A673 (cell line): ENCODE results near the gene SCYGR4.

Experiments used
- EZH2 ChIP-seq: fragments of 200-600 bp; sonication (generic); IDR thresholded peaks from 2 replicates; pipeline ENCODE4 v1.6.1; 2017; ENCODE audit warnings: borderline replicate concordance, low read depth, mild to moderate bottlenecking, mixed read lengths, antibody characterized with exemption, low read length; ENCODE audit not compliant: poor library complexity, severe bottlenecking
- TF ChIP-seq, protein P1 (sequence below): fragments of 300-800, 200-600 bp; sonication (generic); conservative IDR thresholded peaks from 2 replicates; pipeline ENCODE4 v1.5.1; 2017; ENCODE audit warnings: low read depth, mild to moderate bottlenecking, antibody characterized with exemption, low read length, moderate library complexity, mixed read lengths

DNA sequence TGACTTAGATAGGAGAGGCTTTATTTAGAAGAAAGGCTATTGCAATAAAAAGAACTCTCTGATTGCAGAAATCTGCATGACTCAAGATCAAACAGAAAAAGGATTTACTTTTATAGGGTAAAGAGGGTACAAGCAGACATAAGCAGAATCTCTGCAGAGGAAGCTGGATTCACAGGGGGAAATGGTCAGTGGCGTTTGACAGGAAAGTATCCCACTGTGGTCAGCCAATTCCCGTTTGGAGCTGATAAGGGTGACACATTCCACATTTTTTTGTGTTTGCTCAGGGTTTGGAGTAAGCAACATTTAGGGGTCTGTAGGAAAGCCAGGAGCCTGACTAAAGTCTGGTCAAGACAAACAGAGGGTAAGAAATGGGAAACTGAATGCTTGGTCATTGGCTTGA, 25.4 kb downstream of the SCYGR4 start:
- TF ChIP-seq, protein P1, sequence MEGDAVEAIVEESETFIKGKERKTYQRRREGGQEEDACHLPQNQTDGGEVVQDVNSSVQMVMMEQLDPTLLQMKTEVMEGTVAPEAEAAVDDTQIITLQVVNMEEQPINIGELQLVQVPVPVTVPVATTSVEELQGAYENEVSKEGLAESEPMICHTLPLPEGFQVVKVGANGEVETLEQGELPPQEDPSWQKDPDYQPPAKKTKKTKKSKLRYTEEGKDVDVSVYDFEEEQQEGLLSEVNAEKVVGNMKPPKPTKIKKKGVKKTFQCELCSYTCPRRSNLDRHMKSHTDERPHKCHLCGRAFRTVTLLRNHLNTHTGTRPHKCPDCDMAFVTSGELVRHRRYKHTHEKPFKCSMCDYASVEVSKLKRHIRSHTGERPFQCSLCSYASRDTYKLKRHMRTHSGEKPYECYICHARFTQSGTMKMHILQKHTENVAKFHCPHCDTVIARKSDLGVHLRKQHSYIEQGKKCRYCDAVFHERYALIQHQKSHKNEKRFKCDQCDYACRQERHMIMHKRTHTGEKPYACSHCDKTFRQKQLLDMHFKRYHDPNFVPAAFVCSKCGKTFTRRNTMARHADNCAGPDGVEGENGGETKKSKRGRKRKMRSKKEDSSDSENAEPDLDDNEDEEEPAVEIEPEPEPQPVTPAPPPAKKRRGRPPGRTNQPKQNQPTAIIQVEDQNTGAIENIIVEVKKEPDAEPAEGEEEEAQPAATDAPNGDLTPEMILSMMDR, result no peak
- TF ChIP-seq EZH2, result no peak
